ENCODE measurements around the gene ARFRP1. TPM values are rescaled to one million over a fixed set of nuclear protein-coding genes. Genes with fewer than 3 reads are reported as not detected.
"Not testable (repeated sequence)": the region's sequence is repeated elsewhere in the genome, so short reads cannot be mapped to it uniquely, and the experiment has no call there.

ARFRP1 gene
- total RNA-seq, 1 experiment from 2014 or later = 42.7 TPM

DNA sequence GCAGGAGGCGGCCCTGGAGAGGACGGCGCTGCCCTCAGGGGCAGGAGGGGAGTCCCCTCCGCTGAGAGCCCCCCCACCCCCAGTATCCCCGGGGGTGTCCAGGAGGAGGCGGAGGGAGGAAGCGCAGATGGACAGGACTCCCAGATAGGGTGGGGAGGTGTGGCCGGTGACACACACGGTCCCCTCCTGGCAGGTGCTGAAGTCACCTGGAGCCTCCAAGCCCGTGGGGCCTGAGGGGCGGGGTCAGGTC is 55.9 kb downstream of the ARFRP1 start:
- Histone ChIP-seq H3K18ac (ENCODE audit: insufficient read length, low read depth, low read length) (no peak overlapping the region), H3K9me3 (ENCODE audit: control insufficient read depth, low read depth, low read length) (no peaks in the 10 kb centered on the region), H4K91ac (ENCODE audit: insufficient read length, low read depth, low read length) (no peak overlapping the region), H3K27ac (ENCODE audit: insufficient read length, low read depth, low read length) (no peak overlapping the region), H3K23me2 (ENCODE audit: insufficient read length, low read depth, low read length, poor library complexity, severe bottlenecking) (peaks cover 4% of the 10 kb centered on the region), H3K9ac (ENCODE audit: extremely low read depth, insufficient read length, low read length) (no peak overlapping the region), H2AK5ac (ENCODE audit: insufficient read length, low read length) (no peak overlapping the region), H3T11ph (ENCODE audit: low read length) (no peak overlapping the region), H2BK12ac (ENCODE audit: insufficient read length, low read depth, low read length) (no peak overlapping the region), H4K8ac (replicated peaks; ENCODE audit: insufficient read length, low read depth, low read length) (no peak overlapping the region), H4K20me1 (ENCODE audit: control insufficient read depth, insufficient read depth, insufficient read length) (no peaks in the 10 kb centered on the region), H2AFZ (ENCODE audit: low read length) (no peak overlapping the region), H4K5ac (ENCODE audit: insufficient read length, low read depth, low read length) (no peak overlapping the region), H3K27me3 (ENCODE audit: insufficient read depth, low read length) (no peaks in the 10 kb centered on the region), H3K56ac (ENCODE audit: insufficient read length, low read depth, low read length) (no peak overlapping the region), H2BK5ac (ENCODE audit: insufficient read length, low read length) (no peak overlapping the region), H3K14ac (ENCODE audit: insufficient read depth, low read length) (no peak overlapping the region), H2BK20ac (ENCODE audit: low read depth, low read length, poor library complexity, severe bottlenecking) (no peak overlapping the region), H2BK15ac (ENCODE audit: low read depth, low read length) (no peak overlapping the region), H2BK120ac (ENCODE audit: low read depth, low read length, poor library complexity, severe bottlenecking) (no peak overlapping the region), H3K4me1 (ENCODE audit: insufficient read depth, low read length) (no peaks in the 10 kb centered on the region), H3K23ac (ENCODE audit: insufficient read length, low read depth, low read length) (no peak overlapping the region), H3K79me1 (ENCODE audit: insufficient read depth, low read depth, low read length, poor library complexity, severe bottlenecking) (no peaks in the 10 kb centered on the region), H3K4me2 (ENCODE audit: insufficient read depth, insufficient read length, low read length) (peak overlapping the region; percentile 16), H3K79me2 (ENCODE audit: insufficient read depth, low read length) (no peaks in the 10 kb centered on the region), H3K4ac (ENCODE audit: low read depth, low read length) (no peak overlapping the region)
- no peaks in the 10 kb centered on the region for H3K9me3 Mint-ChIP-seq
- TF ChIP-seq, protein P1, sequence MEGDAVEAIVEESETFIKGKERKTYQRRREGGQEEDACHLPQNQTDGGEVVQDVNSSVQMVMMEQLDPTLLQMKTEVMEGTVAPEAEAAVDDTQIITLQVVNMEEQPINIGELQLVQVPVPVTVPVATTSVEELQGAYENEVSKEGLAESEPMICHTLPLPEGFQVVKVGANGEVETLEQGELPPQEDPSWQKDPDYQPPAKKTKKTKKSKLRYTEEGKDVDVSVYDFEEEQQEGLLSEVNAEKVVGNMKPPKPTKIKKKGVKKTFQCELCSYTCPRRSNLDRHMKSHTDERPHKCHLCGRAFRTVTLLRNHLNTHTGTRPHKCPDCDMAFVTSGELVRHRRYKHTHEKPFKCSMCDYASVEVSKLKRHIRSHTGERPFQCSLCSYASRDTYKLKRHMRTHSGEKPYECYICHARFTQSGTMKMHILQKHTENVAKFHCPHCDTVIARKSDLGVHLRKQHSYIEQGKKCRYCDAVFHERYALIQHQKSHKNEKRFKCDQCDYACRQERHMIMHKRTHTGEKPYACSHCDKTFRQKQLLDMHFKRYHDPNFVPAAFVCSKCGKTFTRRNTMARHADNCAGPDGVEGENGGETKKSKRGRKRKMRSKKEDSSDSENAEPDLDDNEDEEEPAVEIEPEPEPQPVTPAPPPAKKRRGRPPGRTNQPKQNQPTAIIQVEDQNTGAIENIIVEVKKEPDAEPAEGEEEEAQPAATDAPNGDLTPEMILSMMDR (conservative IDR thresholded peaks at IDR 0.05) = no peak
- peaks cover 5% of the 10 kb centered on the region for H3K27me3 Mint-ChIP-seq (ENCODE audit: low read depth)
- H3K4me3 Mint-ChIP-seq = peak overlapping the region; percentile 68 to 84
- peaks cover 15 to 16% of the 10 kb centered on the region in 2 experiments for H3K4me1 Mint-ChIP-seq
- no peaks in the 10 kb centered on the region; a peak in 2 of 7 replicates for H3K36me3 Mint-ChIP-seq (ENCODE audit: insufficient read depth in 1 of 3, low read depth in 3 of 3)
- DNase-seq = no peak
- no peak overlapping the region for H3K27ac Mint-ChIP-seq
- WGBS (ENCODE audit: extremely low coverage, insufficient read length, low lambda C conversion rate) = no CpG with 5 or more reads among the region's 11 CpGs

DNA sequence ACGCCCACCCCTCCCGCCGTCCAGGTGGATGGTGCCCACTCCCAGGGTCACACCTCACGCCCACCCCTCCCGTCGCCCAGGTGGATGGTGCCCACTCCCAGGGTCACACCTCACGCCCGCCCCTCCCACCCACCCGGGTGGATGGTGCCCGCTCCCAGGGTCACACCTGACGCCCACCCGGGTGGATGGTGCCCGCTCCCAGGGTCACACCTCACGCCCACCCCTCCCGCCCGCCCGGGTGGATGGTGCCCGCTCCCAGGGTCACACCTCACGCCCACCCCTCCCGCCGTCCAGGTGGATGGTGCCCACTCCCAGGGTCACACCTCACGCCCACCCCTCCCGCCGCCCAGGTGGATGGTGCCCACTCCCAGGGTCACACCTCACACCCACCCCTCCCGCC is 57.3 kb downstream of the ARFRP1 start:
- H3K23ac ChIP-seq (ENCODE audit: insufficient read length, low read depth, low read length) = not testable (repeated sequence)
- no CpG with 5 or more reads among the region's 25 CpGs for WGBS (ENCODE audit: extremely low coverage, insufficient read length, low lambda C conversion rate)

More for the DNA sequence above, 57.3 kb downstream of the ARFRP1 start:
- not testable (repeated sequence) for H3K27me3 ChIP-seq (ENCODE audit: insufficient read depth, low read length); H2BK15ac ChIP-seq (ENCODE audit: low read depth, low read length); H3K4me3 Mint-ChIP-seq; H2AFZ ChIP-seq (ENCODE audit: low read length); H3K18ac ChIP-seq (ENCODE audit: insufficient read length, low read depth, low read length); H3K9me3 Mint-ChIP-seq; H3K79me1 ChIP-seq (ENCODE audit: insufficient read depth, low read depth, low read length, poor library complexity, severe bottlenecking); H3K4me1 ChIP-seq (ENCODE audit: insufficient read depth, low read length); H3K36me3 Mint-ChIP-seq (ENCODE audit: insufficient read depth in 1 of 3, low read depth in 3 of 3); H3K23me2 ChIP-seq (ENCODE audit: insufficient read length, low read depth, low read length, poor library complexity, severe bottlenecking); H2BK20ac ChIP-seq (ENCODE audit: low read depth, low read length, poor library complexity, severe bottlenecking); H3K56ac ChIP-seq (ENCODE audit: insufficient read length, low read depth, low read length); H2BK120ac ChIP-seq (ENCODE audit: low read depth, low read length, poor library complexity, severe bottlenecking); H3K27ac Mint-ChIP-seq; DNase-seq; H4K5ac ChIP-seq (ENCODE audit: insufficient read length, low read depth, low read length); H3K4me2 ChIP-seq (ENCODE audit: insufficient read depth, insufficient read length, low read length); H3K27me3 Mint-ChIP-seq (ENCODE audit: low read depth); H3K27ac ChIP-seq (ENCODE audit: insufficient read length, low read depth, low read length); H3K79me2 ChIP-seq (ENCODE audit: insufficient read depth, low read length); H3K9me3 ChIP-seq (ENCODE audit: control insufficient read depth, low read depth, low read length); H3K14ac ChIP-seq (ENCODE audit: insufficient read depth, low read length); H2BK12ac ChIP-seq (ENCODE audit: insufficient read length, low read depth, low read length); H4K20me1 ChIP-seq (ENCODE audit: control insufficient read depth, insufficient read depth, insufficient read length); H3K4ac ChIP-seq (ENCODE audit: low read depth, low read length); H3T11ph ChIP-seq (ENCODE audit: low read length); H2BK5ac ChIP-seq (ENCODE audit: insufficient read length, low read length); H4K8ac ChIP-seq (replicated peaks; ENCODE audit: insufficient read length, low read depth, low read length); H2AK5ac ChIP-seq (ENCODE audit: insufficient read length, low read length); H3K9ac ChIP-seq (ENCODE audit: extremely low read depth, insufficient read length, low read length); H4K91ac ChIP-seq (ENCODE audit: insufficient read length, low read depth, low read length)
- H3K4me1 Mint-ChIP-seq = peaks cover 15 to 16% of the 10 kb centered on the region in 2 experiments
